H1 (cell line): ENCODE measurements around the gene CHRNA10.

Source experiments
- CEBPB ChIP-seq: IDR thresholded peaks from 2 replicates; pipeline ENCODE4 v1.6.1; 2012; ENCODE audit warnings: low read depth, low read length
- CTCF ChIP-seq, 3 experiments: IDR thresholded peaks; 1 replicate in 2 of 3; 2 replicates in 1 of 3; pipeline versions ENCODE4 v1.5.1 to v1.6.1; 2011; ENCODE audit warnings: low read length in 3 of 3, mild to moderate bottlenecking in 3 of 3, inconsistent platforms in 2 of 3, low read depth in 1 of 3, moderate library complexity in 1 of 3; ENCODE audit not compliant: insufficient read depth in 1 of 3; ENCODE audit errors: control extremely low read depth in 1 of 3
- EGR1 ChIP-seq: IDR thresholded peaks from 2 replicates; pipeline ENCODE4 v1.6.1; 2011; ENCODE audit warnings: low read depth, low read length, borderline replicate concordance
- JUND ChIP-seq: IDR thresholded peaks from 2 replicates; pipeline ENCODE4 v1.6.1; 2011; ENCODE audit warnings: mild to moderate bottlenecking, improper control_type of control experiment, low read length
- POLR2A ChIP-seq, 2 experiments: IDR thresholded peaks; 1 replicate in 1 of 2; 2 replicates in 1 of 2; pipeline ENCODE4 v1.6.1; 2011; ENCODE audit warnings: low read depth in 2 of 2, low read length in 2 of 2, mild to moderate bottlenecking in 2 of 2; ENCODE audit errors: control extremely low read depth in 1 of 2
- POLR2AphosphoS5 ChIP-seq: IDR thresholded peaks from 2 replicates; pipeline ENCODE4 v1.6.1; 2011; ENCODE audit warnings: low read depth, low read length
- SAP30 ChIP-seq: fragments of 300-600 bp; sonication (generic); IDR thresholded peaks from 2 replicates; pipeline ENCODE4 v1.7.1; 2012; ENCODE audit warnings: low read length, moderate library complexity, mild to moderate bottlenecking, inconsistent platforms; ENCODE audit not compliant: insufficient read depth, insufficient replicate concordance
- SP1 ChIP-seq: IDR thresholded peaks from 2 replicates; pipeline ENCODE4 v1.6.1; 2011; ENCODE audit warnings: low read depth, low read length
- TAF1 ChIP-seq: IDR thresholded peaks from 2 replicates; pipeline ENCODE4 v1.6.1; 2011; ENCODE audit warnings: mild to moderate bottlenecking, low read depth, low read length

- TF ChIP-seq CEBPB = no peak
- TF ChIP-seq JUND = no peak
- no peak for TF ChIP-seq EGR1
- no peak for TF ChIP-seq CTCF (IDR thresholded peaks at IDR 0.05; ENCODE audit: control extremely low read depth in 1 of 3, insufficient read depth in 1 of 3, low read depth in 1 of 3, low read length in 3 of 3)
- TF ChIP-seq TAF1 = no peak
- no peak for TF ChIP-seq POLR2A (IDR thresholded peaks at IDR 0.05; ENCODE audit: control extremely low read depth in 1 of 2, low read depth in 2 of 2, low read length in 2 of 2)
- no peak for TF ChIP-seq SAP30
- TF ChIP-seq SP1 = no peak
- TF ChIP-seq POLR2AphosphoS5 = no peak
These were observed 8.3 kb downstream of the CHRNA10 start for GRCh38 chr11:3662856-3663255.
